ENCODE data around the gene PLXDC2.

Gene PLXDC2

DNA sequence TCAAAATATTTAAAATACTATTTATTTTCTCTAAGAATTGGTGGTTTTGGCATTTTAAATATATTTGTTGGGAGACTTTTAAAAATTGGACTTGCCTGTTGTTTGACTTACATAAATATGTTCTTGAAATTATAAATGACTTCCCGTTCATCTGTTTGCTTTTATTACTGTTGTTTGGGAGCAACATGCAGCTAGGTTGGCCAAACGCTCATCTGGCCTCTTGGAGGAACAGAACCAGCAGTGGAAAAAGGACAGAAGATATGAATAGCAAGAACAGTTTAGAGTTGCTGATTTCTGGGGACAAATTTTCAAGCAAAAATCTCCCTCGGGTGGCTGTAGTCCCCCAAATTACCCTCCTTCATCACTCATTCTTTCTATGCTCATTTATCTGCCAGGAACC lies 41.6 kb downstream of the PLXDC2 start:
- no peak for DNase-seq (ENCODE audit: low read depth)

DNA sequence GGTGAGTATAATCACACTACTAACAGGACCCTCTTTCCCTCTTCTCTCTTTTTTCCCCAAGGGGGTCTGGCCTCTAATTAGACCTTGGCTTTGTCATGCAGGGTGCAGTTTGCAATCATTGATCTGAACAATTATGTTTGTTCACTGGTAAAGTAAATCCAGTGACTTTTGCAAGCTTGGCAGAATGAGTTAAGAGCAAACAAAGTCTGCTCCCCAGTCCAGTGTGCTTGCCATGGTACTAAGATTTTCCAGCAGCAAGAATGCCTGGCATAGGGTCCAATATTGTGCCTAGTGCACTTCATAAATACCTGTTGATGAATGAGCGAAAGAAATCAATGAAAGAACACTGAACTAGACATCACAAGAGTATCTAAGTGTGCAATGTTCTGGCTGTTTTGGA lies 43.9 kb downstream of the PLXDC2 start:
- DNase-seq (ENCODE audit: low read depth): no peak

DNA sequence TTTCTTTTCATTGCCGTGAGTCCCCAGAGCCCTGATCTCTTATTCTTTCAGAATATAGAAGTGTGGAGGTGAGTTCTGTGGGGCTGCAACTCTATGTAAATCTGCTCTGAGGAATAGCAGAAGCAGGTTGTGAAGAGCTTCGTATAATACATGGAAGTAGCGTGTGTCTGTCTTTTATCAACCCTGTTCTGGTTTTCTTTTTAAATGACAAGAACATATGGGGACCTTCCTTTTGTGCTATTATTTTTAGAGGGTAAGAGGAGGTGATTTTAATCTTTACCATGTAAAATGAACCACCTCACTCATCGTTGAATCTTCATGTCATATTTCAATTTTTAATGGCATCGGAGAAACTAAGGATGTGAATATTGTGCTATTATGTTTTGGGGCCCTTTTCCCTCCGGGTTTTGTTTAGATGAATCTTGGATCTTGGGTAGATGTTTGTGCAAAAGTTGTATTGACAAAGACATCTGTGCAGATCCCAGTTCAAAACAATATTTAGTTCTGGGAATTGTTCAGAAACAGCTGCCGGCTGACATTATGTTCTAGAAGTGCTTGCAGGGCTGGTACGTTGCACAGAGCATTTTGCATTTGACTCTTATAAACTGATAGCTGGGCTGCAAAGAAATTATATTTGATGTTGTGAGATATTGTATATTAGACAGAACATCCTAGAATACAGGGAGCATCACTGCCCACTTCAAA lies 46.7 kb downstream of the PLXDC2 start:
- DNase-seq (ENCODE audit: low read depth): no peak

DNA sequence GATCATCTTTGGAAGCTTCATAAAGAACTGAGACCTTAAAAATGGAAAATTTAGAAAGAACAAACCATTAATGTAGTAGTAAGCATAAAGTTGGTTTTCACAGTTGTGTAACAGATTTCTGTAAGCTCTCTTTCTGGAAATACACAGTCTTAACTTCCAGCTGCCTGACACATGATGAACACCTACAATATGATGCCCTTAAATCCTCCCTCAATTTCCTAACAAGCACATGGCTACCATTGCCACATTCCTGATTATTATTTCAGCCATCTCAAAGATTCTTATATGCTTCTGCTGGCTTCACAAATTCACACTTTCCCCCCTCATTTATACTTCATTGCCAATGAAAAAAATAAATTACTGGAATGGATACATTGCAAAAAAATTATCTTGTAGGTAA lies 49.4 kb downstream of the PLXDC2 start:
- no peak for DNase-seq (ENCODE audit: low read depth)

DNA sequence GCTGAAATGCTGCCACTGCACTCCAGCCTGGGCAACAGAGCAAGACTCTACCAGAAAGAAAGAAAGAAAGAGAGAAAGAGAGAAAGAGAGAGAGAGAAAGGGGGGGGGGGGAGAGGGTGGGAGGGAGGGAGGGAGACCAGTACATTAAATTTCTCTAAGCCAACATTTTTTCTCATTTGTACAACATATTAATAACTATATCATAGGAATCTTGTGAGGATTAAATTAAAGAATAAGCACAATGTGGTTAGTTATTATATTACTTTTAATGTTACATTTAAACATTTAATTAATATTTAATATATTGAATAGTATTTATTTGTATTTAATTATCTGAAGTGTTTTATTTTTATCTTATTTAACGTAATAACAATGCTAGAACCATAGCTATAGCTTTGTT lies 53.1 kb downstream of the PLXDC2 start:
- no peak for DNase-seq (ENCODE audit: low read depth)

DNA sequence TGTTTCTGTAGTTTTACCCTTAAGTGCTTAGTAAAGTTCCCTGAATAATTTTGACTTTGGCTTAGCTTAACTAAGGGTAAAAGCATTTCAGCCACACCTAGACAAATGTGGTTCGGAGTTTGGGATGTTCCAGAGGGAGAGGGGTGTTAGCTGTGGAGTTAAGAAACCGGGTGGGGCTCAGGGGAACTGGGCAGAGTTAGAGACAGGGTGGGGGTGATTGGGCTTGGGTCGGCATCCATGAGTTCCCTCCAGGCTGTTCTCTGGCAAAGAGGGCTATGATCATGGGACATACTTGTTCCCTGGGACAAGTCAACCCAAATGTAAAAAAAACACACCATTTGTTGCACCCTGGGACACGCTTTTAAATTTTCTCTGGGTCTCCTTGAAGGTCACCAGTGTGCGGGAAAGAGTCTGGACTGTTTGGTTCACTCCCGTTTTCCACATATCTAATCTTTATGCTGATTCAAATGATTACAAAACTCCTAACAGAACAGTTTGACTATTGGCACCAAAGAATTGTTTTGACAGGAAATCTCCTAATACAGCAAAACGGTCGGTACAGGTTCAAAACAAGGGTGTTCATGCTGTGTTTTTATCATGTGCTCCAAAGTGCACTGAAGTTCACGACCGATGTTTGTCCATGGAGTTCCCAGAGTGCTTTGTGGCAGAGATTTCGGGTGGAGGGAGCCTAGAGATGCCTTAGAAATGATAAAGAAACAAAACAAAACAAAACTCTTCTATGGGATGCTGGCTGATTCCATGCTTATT lies 56.5 kb downstream of the PLXDC2 start:
- DNase-seq (ENCODE audit: low read depth): no peak

DNA sequence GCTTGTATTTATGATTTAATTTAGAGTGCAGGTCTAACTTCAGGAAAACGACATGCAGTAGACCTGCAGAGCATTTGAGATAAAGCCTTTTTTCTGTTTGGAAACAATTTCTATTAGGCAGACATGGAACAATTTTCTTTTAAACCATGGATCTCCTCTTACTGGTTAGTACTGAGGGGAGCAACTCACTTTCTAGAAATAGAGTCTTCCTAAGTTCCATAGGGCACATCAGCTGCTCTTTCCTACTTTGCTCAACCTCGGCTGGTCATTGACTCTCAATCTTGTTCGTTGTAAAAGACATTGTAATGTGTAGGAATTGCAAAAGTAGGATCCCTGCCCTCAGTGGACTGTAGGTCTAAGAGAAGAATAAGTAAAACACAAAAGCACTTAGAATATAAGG lies 58.0 kb downstream of the PLXDC2 start:
- DNase-seq (ENCODE audit: low read depth): no peak

DNA sequence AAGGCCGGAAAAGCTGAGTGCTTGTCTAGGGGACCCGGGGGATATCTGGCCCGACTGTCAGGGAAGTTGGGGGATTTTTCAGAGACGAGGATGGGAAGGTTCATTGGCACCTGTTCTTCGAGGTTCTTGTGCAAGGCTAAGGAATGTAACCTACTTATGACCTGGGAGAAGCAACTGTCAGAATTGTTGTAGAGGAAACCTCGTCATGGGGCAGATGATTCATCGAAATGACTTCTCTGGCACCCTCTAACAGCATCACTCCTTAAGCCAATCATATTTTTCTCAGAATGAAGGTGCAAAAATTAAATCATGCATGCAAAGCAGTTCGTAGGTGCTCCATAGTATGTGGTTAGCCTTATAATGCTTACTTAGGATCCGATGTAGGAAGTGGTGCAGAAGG lies 58.6 kb downstream of the PLXDC2 start:
- DNase-seq (ENCODE audit: low read depth): no peak

DNA sequence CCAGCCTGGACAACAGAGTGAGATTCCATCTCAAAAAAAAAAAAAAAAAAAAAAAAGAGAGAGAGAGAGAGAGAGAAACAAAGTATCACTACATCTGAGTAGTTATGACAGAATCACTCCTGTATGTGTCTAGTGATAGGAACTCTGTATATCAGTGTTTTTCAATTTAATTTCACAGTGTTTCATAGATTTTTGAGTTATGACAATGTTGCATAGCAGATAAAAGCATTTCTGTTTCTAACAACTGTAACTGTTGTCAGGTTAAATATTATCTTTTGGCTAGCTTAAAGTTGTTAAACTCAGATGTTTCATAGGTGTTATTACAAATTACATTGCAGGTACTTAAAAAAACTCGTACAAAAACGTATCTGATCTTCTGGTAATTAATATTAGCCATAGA lies 60.3 kb downstream of the PLXDC2 start:
- DNase-seq (ENCODE audit: low read depth): no peak

DNA sequence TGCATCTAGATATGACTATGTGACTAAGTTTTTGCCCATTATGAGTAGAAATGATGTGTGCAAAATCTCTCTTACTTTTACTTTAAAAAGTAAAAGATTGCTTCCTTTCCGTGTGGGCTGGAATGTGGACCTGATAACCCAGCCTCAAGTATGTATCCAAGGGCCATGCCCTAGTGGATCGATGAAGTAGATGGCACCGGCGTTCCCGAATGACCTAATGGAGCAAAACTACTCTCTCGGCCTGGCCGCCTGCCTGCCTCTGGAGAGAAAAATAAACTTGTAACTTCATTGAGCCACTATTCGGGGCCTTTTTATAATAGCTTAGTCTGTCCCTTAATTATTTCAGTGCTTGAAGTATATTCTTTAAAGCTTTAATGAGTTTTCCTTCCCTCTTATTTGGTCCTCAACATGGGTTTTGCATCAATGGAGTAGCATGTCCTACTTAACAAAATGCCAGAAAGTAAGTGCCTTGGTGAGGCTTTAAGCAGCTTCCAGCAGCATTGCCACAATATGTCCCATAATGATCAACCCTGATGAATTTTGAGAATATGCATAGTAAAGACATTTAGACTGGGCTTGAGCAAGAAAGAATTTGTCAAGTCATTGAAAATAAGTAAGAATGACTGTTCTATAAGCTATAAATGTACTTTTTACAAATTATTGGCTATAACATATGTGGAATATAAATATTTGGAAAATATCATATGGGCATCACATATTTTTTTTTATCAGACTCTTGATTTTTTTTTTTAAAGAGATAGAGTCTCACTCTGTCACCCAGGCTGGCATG lies 61.4 kb downstream of the PLXDC2 start:
- DNase-seq (ENCODE audit: low read depth): no peak

DNA sequence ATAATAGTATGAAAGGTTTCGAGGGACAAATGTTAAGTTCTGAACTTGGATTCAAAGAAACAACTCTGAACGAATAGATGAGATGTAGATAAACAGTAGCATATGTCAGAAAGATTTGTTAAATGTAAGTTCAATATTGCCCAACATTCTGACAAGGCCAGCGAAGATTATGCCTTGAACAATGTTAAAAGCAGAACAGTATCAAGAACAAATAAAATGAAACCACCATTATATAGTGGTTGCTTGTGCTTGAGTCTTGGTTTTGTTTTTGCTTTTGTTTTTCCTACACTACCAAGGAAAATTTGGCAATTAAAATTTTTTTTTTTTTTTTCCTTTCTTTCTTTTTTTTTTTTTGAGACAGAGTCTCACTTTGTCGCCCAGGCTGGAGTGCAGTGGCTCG lies 66.4 kb downstream of the PLXDC2 start:
- DNase-seq (ENCODE audit: low read depth): no peak

DNA sequence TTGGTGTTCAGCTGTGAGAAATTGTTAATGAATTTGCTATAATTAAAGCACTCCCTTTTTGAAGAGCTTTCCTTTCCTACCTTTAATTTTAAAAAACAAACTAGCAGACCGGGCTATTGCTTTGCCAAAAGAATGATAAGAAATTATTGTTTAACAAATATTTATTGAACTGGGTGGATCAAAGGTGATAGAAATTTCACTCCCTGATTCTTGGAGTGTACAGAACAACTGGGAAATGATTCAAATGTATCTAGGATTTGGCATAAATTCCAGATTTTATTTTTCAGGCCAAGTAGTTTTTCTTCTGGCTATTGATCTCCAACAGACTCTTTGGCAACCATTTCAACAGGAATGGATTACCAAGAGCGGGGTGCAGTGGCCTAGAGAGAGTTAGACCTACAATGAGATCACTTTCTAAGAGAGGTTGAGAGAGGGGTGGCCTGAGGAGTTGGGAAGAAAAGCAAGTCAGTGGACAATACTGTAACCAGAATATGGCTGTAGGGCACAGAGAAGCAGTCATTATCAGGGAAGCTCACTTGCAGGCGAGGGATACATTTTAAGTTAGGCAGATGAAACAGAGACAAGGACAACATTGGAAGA lies 71.9 kb downstream of the PLXDC2 start:
- no peak for DNase-seq (ENCODE audit: low read depth)

DNA sequence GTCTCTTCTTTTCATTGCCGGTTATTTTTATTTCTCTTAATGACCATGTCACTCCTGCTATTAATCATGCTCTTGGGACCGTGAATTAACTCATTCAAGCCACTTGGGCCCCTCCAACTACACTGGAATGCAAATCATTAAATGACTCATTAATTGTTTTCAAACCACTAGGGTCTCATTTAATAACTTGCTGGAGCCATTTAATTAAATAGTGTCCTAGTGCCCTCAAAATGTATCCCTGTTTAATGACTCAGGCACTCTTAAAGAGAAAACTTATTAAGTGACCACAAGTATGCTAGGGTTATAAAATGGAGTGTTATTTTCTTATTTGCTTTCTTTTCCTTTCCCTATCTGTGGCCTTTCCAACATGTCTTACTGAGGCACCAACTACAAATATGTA lies 73.0 kb downstream of the PLXDC2 start:
- DNase-seq (ENCODE audit: low read depth): no peak

DNA sequence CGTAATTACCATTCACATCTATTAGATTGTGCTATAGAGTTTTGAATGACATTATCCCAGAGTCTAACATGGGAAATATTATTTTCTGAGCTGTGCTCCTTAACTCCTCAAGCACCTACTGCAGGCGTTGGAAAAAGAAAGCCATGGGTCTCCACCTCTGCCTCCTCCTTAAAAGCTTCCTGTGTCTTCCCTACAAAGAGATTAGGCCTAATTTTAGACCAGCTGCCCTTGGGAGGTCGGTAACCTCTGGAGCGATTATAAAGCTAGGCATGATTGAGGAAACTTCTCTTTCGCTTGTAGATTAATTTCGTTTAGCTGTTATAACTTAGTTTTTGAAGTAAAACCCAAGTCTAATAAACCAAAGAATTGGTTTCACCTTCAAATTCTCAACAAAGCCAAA lies 75.2 kb downstream of the PLXDC2 start:
- DNase-seq (ENCODE audit: low read depth): no peak

DNA sequence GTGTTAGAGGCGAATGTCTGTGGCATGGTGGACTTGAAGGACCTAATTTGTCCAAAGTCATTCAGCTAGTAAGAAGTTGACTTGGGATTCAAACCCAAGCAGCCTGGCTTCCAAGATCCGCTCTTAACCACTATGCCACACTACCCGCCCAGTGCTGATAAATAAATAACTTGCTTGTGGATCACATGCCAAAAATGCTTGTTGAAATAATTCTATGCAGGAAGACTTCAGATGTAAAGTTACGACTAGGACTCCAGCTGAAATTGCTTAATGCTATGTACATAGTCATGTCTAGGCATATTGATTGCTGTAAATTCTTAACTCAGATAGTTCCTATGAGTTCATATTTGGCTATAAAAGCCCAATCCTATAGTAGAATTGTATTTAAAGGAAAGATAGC lies 76.0 kb downstream of the PLXDC2 start:
- DNase-seq (ENCODE audit: low read depth): no peak

DNA sequence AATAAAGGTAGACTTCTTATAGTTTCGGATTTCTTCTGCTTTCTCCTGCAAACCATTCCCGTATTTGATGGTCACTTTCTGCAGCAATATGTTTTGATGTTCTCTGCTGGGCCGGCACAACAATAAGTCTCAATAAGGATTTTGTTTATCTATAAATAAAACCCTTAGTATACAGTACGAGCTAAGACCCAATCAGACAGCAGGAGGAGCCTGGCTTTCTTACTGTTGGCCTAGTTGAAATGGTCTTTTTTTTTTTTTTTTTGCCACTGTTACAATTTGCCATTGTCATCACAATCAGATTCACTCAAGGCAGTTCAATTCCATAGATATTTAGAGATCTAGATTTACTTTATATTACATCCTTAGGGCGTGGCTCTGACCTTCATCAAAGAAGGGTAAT lies 76.4 kb downstream of the PLXDC2 start:
- DNase-seq (ENCODE audit: low read depth): no peak

DNA sequence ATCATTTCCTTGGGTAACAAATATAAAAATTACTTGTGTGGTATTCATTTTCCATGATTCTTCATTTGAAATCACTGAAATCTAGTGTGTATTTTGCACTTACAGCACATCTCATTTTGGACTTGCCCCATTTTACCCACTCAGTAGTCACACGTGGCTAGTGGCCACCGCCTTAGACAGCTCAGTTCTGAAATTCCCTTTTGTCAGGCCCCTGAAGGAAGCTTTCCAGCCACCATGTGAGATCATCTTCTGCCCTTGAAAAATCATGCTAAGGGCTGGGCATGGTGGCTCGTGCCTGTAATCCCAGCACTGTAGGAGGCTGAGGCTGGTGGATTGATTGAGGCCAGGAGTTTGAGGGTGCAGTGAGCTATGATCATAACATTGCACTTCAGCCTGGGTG lies 79.3 kb downstream of the PLXDC2 start:
- DNase-seq (ENCODE audit: low read depth): no peak

DNA sequence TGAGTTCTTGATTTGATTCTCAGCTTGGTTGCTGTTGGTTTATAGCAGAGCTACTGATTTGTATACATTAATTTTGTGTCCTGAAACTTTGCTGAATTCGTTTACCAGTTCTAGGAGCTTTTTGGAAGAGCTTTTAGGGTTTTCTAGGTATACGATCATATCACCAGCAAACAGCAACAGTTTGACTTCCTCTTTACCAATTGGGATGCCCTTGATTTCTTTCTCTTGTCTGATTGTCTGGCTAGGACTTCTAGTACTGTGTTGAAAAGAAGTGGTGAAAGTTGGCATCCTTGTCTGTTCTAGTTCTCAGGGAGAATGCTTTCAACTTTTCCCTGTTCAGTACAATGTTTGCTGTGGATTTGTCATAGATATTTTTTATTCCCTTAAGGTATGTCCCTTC lies 86.2 kb downstream of the PLXDC2 start:
- DNase-seq (ENCODE audit: low read depth): no peak

DNA sequence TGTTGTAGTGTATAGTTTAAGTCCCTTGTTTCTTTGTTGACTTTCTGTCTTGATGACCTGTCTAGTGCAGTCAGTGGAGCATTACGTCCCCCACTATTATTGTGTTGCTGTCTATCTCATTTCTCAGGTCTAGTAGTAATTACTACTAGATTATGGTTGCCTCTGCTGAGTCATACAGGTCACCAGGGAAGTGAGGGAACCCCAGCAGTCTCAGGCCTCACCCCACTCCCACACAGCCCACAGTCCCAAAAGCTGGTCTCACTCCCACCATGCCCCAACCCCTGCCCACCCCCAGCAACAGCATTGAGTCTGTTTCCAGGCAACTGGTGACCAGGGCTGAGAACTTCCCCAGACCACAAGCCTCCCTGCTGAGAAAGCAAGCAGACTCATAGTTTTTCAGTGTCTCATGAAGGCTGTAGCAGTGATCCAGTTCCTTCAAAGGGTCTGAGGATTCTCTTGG lies 88.0 kb downstream of the PLXDC2 start:
- no peak for DNase-seq (ENCODE audit: low read depth)

DNA sequence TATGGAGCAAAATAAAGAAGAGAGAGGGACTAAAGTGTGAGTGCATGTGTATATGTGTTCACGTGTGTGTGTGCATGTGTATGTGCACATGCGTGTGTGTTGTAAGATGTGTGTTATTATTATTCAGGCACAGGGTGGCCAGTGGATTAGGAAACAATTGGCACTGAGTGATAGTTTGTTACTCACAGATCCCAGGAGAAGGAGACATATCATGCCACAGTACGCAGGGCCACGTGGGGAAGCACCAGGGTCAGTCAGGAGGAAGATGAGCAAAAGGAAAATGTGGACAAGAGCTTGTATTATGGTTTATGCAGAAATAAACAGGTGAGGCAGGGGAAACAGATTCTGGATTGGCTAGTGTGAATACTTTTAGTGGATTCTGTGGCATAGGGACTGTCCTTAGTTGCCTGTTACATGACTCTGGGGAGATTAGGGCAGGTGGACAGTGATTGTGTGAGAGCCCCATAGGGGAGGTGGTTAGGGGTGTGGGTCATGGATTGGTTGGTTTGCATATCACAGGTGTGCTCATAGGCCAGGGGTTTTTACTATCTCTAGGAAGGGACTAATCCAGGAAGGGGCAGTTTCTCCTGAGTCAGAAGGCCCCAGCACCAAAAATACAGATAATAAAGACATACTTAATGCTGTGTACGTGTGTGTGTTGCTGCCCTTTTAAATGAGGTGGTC lies 90.0 kb downstream of the PLXDC2 start:
- DNase-seq (ENCODE audit: low read depth): no peak

DNA sequence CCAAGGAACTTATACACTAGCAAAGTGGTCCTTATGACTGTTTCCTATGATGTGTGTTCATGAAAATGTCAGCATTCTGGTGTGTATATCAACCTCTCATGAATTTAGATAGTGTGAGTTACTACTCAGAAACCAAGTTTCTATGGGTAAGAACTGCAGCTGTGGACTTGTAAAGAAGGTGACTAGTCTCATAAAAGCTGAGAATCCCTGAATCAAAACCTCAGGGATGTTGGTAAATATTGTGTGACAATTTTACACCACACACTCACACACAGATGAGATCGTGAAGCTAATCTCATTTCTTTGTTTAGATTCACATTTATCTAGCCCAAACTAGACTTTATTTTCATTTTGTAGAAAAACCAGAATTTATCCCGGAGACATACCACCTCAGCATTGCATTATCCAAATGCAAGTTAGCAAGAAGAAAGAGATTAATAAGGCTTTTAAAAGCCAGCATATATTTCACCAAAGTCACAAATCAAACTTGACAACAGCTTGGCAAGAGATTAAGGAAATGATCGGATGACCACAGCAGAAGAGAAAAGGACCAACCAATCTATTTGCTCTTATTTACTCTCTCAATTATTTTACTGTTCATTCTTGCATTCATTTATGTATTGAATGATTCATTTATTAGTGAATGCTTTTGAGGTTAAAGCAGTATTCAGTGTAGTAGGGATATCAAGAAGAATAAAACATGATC lies 92.9 kb downstream of the PLXDC2 start:
- DNase-seq (ENCODE audit: low read depth): no peak
